Neutrophil (primary cell): ENCODE results near the gene POGK.
"Not testable (repeated sequence)": the region's sequence is repeated elsewhere in the genome, so short reads cannot be mapped to it uniquely, and the experiment has no call there.

ENCODE experiments used
- H3K27ac ChIP-seq: fragments of 200-600 bp; sonication (generic); 2 replicates; pipeline ENCODE4 v1.5.1; 2016; ENCODE audit warnings: mild to moderate bottlenecking, moderate library complexity
- H3K27me3 ChIP-seq: fragments of 200-600 bp; sonication (generic); 2 replicates; pipeline ENCODE4 v1.6.0; 2016; ENCODE audit warnings: mild to moderate bottlenecking
- H3K36me3 ChIP-seq: fragments of 200-600 bp; sonication (generic); 2 replicates; pipeline ENCODE4 v1.5.1; 2017
- H3K4me1 ChIP-seq, 2 experiments: fragments of 200-600 bp in 1 of 2; sonication (generic) in 1 of 2; 1 replicate in 1 of 2; 2 replicates in 1 of 2; pipeline versions ENCODE4 v1.5.1 to v1.6.1; 2013 to 2016; ENCODE audit warnings: low read depth in 1 of 2, low read length in 1 of 2, mild to moderate bottlenecking in 1 of 2, moderate library complexity in 1 of 2; ENCODE audit not compliant: control insufficient read depth in 1 of 2, insufficient read depth in 1 of 2
- H3K4me3 ChIP-seq, 2 experiments: fragments of 200-600 bp in 1 of 2; sonication (generic) in 1 of 2; 1 replicate in 1 of 2; 2 replicates in 1 of 2; pipeline ENCODE4 v1.5.1; 2013 to 2016; ENCODE audit warnings: low read depth in 1 of 2, low read length in 1 of 2, mild to moderate bottlenecking in 1 of 2, moderate library complexity in 1 of 2
- H3K9me3 ChIP-seq: fragments of 200-600 bp; sonication (generic); 2 replicates; pipeline ENCODE4 v1.5.1; 2016
- CTCF ChIP-seq: fragments of 200-600 bp; sonication (generic); IDR thresholded peaks from 2 replicates; pipeline ENCODE4 v1.5.1; 2016; ENCODE audit warnings: antibody characterized with exemption

Gene POGK

GRCh38 chr1:166870584-166870983, 31.3 kb downstream of the POGK start:
- no peak overlapping the region for H3K27ac ChIP-seq
- H3K36me3 ChIP-seq: peaks cover 19% of the 10 kb centered on the region
- H3K4me3 ChIP-seq: no peak overlapping the region
- H3K27me3 ChIP-seq: no peaks in the 10 kb centered on the region
- no peak for TF ChIP-seq CTCF
- no peaks in the 10 kb centered on the region for H3K9me3 ChIP-seq
- H3K4me1 ChIP-seq: peaks cover 8% of the 10 kb centered on the region in 2 experiments

GRCh38 chr1:166874464-166874863, 35.2 kb downstream of the POGK start:
- no peak for TF ChIP-seq CTCF
- Histone ChIP-seq H3K27me3 (no peaks in the 10 kb centered on the region), H3K36me3 (no peaks in the 10 kb centered on the region)

GRCh38 chr1:166875302-166875733, 36.0 kb downstream of the POGK start:
- peaks cover 15% of the 10 kb centered on the region in 2 experiments for H3K4me1 ChIP-seq
- no peaks in the 10 kb centered on the region for H3K27me3 ChIP-seq
- no peaks in the 10 kb centered on the region for H3K9me3 ChIP-seq
- H3K4me3 ChIP-seq: peak overlapping the region; percentile 64 to 78
- peak overlapping the region; percentile 83 for H3K27ac ChIP-seq
- TF ChIP-seq CTCF: no peak
- H3K36me3 ChIP-seq: no peaks in the 10 kb centered on the region

More at GRCh38 chr1:166874464-166874863, 35.2 kb downstream of the POGK start:
- Histone ChIP-seq H3K4me3 (no peak overlapping the region), H3K4me1 (peaks cover 14 to 15% of the 10 kb centered on the region in 2 experiments), H3K9me3 (no peaks in the 10 kb centered on the region), H3K27ac (no peak overlapping the region)

GRCh38 chr1:166875734-166876539, 36.7 kb downstream of the POGK start, which contains the start of gene TADA1:
Gene TADA1 (minus strand): TSS chr1:166876264. CDS start chr1:166876233, 31 bp downstream.
- TF ChIP-seq CTCF: no peak

GRCh38 chr1:166876540-166876838, 37.2 kb downstream of the POGK start:
- Histone ChIP-seq H3K4me1 (peaks cover 15 to 19% of the 10 kb centered on the region in 2 experiments), H3K27me3 (no peaks in the 10 kb centered on the region), H3K36me3 (no peaks in the 10 kb centered on the region), H3K4me3 (peak overlapping the region; percentile 64 to 78), H3K9me3 (no peaks in the 10 kb centered on the region), H3K27ac (peak overlapping the region; percentile 83)
- TF ChIP-seq CTCF: no peak

More at GRCh38 chr1:166875734-166876539, 36.7 kb downstream of the POGK start, which contains the start of gene TADA1:
- peaks cover 15 to 19% of the 10 kb centered on the region in 2 experiments for H3K4me1 ChIP-seq
- no peaks in the 10 kb centered on the region for H3K9me3 ChIP-seq
- no peaks in the 10 kb centered on the region for H3K36me3 ChIP-seq
- no peaks in the 10 kb centered on the region for H3K27me3 ChIP-seq
- H3K4me3 ChIP-seq: peak within 1 kb of the TSS; percentile 64 to 78
- H3K27ac ChIP-seq: peak within 1 kb of the TSS; percentile 83

- Histone ChIP-seq H3K4me1 (peaks cover 15 to 19% of the 10 kb centered on the region in 2 experiments), H3K27me3 (peaks cover 13% of the 10 kb centered on the region)
- not testable (repeated sequence) for H3K4me3 ChIP-seq, H3K36me3 ChIP-seq, H3K9me3 ChIP-seq, H3K27ac ChIP-seq
Measured at GRCh38 chr1:166878173-166878917, 39.1 kb downstream of the POGK start.
